ENCODE data around the gene RFLNA. TPM values are rescaled to one million over a fixed set of nuclear protein-coding genes. Genes with fewer than 3 reads are reported as not detected.
"Not testable (repeated sequence)": the region's sequence is repeated elsewhere in the genome, so short reads cannot be mapped to it uniquely, and the experiment has no call there.

RFLNA gene
- total RNA-seq, 2 experiments from 2014 or later, result not detected

DNA sequence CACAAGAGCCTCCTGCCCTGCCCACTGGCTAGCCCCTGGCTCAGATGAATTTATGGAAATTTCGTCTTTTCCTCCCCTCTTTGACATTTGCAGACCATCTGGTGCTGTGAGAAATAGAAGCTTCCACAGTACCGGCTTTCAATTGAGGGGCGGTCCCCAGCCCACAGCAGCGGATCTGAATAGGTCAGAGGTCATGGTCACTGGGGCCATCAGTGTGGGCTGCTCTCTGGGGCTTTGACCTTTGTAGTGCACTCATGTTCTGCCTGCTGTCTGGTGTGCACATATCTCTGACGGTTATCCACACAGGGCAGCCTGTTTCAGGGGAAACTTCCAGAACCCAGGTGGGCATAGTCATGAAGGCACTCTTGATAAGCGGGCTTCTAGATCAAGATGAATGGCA, 2.5 kb upstream of the RFLNA start:
- CTCF ChIA-PET, result no interaction called here

DNA sequence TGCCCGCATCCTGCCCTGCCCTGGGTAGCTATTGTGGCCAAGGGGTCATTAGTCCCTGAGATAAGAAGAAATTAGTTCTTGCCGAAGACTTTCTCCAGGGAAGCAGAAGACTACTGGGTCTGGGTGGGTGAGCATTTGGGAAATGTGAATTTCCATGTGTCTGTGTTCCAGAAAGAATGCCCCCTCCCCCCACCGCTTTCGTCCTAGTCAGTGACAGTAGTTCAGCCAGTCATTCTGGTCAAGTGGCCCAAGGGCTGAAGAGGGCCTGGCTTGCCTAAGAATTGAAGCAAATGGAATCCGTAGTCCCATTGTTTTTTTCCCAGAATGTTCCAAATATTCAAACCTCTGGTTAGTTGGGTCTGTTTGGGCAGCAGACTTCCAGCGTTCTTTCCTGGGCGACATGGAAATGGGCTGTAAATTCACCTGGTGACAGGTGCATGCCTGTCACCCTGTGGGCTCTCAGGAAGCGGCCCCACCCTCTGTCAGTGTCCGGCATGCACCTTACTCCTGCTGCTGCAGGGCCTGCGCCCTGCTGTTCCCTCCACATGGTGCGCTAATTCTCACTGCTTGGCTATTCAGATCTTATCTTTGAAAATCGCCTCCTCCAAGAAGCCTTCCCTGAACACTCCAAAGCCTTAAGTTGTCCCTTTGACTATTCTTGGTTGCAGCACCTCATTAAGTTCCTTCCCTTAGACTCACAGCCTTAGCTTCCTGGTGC, 1.4 kb upstream of the RFLNA start:
- DNase-seq, result no peak
- H3K9me3 Mint-ChIP-seq (ENCODE audit: low read depth), result no peaks in the 10 kb centered on the region
- H3K27me3 Mint-ChIP-seq, result peaks cover 48% of the 10 kb centered on the region
- no peak overlapping the region for H3K27ac Mint-ChIP-seq
- peaks cover 1% of the 10 kb centered on the region for H3K4me1 Mint-ChIP-seq
- no peaks in the 10 kb centered on the region for H3K36me3 Mint-ChIP-seq
- ATAC-seq, result no peak
- H3K4me3 Mint-ChIP-seq, result no peak overlapping the region
- CTCF ChIA-PET, result no interaction called here

More for the DNA sequence above, 2.5 kb upstream of the RFLNA start:
- DNase-seq (no peak), ATAC-seq (no peak)
- H3K27me3 Mint-ChIP-seq, result peaks cover 46% of the 10 kb centered on the region
- H3K4me3 Mint-ChIP-seq, result no peak overlapping the region
- peaks cover 1% of the 10 kb centered on the region for H3K4me1 Mint-ChIP-seq
- H3K9me3 Mint-ChIP-seq (ENCODE audit: low read depth), result no peaks in the 10 kb centered on the region
- no peaks in the 10 kb centered on the region for H3K36me3 Mint-ChIP-seq
- no peak overlapping the region for H3K27ac Mint-ChIP-seq

DNA sequence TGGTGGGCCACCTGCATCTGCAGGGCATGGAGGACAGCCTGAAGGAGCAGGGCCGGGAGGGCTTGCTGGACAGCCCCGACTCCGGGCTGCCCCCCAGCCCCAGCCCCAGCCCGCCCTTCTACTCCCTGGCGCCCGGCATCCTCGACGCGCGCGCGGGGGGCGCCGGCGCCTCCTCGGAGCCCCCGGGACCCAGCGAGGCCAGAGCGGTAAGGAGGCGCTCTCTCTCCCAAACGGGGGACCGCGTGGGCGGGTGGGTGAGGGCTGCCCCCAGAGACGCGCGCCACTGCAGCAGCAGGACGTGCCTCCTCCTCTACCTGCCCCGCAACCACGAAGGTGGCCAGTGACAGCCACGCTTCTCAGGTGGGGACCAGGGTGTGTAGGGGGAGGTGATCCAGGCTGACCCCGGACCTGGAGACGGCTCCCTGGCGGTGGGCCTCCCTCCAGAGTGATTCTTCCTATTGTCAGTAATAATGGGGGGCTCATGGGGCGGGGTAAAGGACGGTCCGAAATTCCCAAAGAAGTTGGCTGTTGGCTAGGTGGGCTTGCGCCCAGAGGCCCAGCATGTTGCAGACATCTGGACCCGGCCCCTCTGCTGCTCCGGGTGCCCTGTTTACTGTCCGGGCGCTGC, 652 bp downstream of the RFLNA start:
- Mint-ChIP-seq H3K4me3 (no peak overlapping the region), H3K27ac (no peak overlapping the region), H3K9me3 (ENCODE audit: low read depth) (no peaks in the 10 kb centered on the region), H3K36me3 (no peaks in the 10 kb centered on the region), H3K4me1 (peaks cover 1% of the 10 kb centered on the region), H3K27me3 (peaks cover 49% of the 10 kb centered on the region)
- ATAC-seq, result no peak
- no peak for DNase-seq
- CTCF ChIA-PET, result no interaction called here

DNA sequence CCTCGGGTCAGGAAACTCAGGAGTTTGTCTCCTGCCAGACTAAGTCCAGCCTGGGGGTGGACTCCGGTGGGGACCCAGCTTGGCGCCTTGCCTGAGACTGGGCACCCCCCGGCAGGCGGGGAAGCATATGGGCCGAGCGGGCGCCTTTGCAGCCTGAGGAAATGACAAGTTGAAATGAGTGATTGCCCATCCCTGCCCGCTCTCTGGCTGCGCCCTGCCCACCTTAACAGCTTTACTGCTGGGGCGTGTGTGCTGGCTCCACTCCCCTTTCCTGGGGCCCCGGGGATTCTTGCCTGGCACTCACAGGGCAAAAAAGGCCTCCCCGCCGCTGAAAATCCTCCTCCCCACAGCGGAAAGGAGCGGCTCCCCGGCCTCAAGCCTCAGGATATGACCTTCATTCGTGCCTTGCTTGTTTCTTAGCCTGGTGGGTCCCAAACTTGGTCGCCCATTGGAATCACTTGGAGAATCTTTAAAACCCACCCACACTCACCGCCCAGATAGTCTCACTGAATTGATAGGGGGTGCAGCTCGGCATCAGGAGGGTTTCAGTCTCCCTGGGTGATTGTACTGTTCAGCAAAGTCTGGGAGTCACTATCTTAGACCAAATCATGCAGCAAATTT, 1.5 kb downstream of the RFLNA start:
- Mint-ChIP-seq H3K36me3 (no peaks in the 10 kb centered on the region), H3K27me3 (peaks cover 49% of the 10 kb centered on the region), H3K27ac (no peak overlapping the region), H3K4me3 (no peak overlapping the region), H3K4me1 (peaks cover 1% of the 10 kb centered on the region), H3K9me3 (ENCODE audit: low read depth) (no peaks in the 10 kb centered on the region)
- ATAC-seq (no peak), DNase-seq (no peak)
- CTCF ChIA-PET, result no interaction called here

DNA sequence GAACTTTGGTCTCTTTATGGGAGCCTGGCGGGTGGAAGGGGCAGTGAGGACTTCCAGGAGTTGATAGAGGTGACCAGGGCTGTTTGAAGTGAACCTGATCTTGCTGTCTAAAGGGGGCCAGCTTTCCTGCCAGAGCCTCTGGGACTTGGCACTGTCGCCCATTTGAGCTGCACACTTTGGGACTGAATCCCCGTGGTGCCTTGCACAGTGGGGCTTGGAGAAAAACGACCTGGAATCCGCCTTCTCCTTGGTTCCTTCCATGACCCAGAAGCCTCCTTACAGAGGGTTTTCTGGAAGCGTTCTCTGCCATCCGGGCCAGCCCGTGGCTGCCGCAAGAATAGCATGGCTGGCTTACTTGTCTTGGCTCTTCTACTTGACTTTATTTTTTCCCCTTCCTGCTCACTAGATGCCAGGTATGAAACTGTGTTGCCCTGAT, 2.0 kb downstream of the RFLNA start:
- Mint-ChIP-seq H3K4me3 (no peak overlapping the region), H3K27me3 (peaks cover 49% of the 10 kb centered on the region), H3K9me3 (ENCODE audit: low read depth) (no peaks in the 10 kb centered on the region), H3K27ac (no peak overlapping the region), H3K36me3 (no peaks in the 10 kb centered on the region), H3K4me1 (peaks cover 1% of the 10 kb centered on the region)
- DNase-seq, result no peak
- CTCF ChIA-PET, result no interaction called here
- ATAC-seq, result no peak

DNA sequence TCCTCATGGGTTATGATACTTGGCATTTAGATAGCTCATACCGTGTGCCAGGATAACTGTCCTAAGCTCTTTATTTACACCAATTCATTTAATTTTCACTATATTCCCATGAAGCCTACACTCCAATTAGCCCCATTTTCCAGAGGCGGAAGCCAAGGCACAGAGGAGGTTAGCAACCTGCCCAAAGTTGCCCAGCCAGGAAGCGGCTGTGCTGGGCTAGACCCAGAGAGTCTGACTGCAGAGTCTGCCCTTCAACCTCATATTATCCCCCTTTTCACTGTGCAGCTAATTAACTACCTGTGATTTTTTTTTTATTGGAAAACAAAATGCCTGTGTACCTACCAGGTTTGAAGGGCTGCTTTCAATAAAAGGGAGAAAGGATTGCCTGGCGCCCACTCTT, 2.5 kb downstream of the RFLNA start:
- no peak for ATAC-seq

DNA sequence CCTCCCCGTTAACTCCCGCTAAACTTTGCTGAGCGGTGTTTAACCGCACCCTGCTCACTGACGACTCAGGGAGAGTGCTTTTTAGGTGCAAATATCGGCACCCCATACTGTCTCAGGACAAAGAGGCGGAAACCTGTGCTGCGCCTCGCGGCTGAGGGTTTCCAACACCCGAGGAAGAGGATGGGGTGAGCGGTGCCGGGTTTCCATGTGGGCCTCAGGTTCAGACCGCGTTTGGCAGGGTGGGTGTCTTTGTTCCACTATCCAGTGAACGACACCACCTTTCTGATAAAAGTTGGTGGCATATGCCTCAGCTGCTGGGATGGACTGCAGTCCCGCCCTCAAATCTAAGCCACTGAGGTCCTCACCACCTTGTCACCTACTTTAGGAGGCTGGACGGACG, 3.0 kb downstream of the RFLNA start:
- no peak overlapping the region for H3K4me3 Mint-ChIP-seq
- H3K27ac Mint-ChIP-seq, result no peak overlapping the region
- H3K27me3 Mint-ChIP-seq, result peaks cover 46% of the 10 kb centered on the region
- no peaks in the 10 kb centered on the region for H3K9me3 Mint-ChIP-seq (ENCODE audit: low read depth)
- H3K36me3 Mint-ChIP-seq, result no peaks in the 10 kb centered on the region
- H3K4me1 Mint-ChIP-seq, result peaks cover 1% of the 10 kb centered on the region
- CTCF ChIA-PET, result interaction anchor here (0.7 kb wide), 1 partner anchor 405 kb away, joined by 3 read pairs; no protein-coding TSS in a partner anchor
- no peak for DNase-seq
- no peak for ATAC-seq

More for the DNA sequence above, 2.5 kb downstream of the RFLNA start:
- peaks cover 46% of the 10 kb centered on the region for H3K27me3 Mint-ChIP-seq
- DNase-seq, result no peak
- H3K4me3 Mint-ChIP-seq, result no peak overlapping the region
- no peaks in the 10 kb centered on the region for H3K9me3 Mint-ChIP-seq (ENCODE audit: low read depth)
- CTCF ChIA-PET, result no interaction called here
- no peaks in the 10 kb centered on the region for H3K36me3 Mint-ChIP-seq
- peaks cover 1% of the 10 kb centered on the region for H3K4me1 Mint-ChIP-seq
- no peak overlapping the region for H3K27ac Mint-ChIP-seq

DNA sequence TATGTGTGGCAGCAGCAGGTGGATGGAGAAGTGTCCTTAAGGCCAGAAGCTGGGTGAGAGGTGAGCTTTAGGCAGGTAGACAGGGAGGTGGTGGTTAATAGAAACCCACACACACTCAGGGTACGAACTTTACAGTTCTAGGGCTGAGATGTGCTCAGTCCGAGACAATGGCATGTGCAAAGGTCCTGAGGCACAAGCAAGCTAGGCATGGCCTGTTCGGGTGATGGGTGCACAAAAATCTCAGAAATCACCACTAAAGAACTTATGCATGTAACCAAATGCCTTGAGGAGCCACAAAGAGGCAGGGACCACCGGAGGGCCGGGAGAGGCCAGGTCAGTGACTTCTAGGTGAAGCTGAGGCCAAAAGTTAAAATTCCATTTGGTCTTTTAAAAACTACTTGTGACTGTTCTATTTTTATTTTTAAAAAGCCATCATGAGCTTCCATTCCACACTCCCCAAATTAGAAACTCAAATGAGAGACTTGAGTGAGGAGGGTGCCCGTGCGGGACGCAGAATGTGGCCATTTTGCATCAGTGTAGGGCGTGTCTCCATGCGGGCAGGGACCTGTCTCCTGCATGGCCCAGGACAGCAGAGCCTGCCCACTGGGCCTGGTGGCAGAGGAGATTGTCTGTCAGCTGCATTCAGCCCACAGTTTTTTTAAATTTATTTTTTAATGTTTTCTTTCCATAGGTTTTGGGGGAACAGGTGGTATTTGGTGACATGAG, 4.0 kb downstream of the RFLNA start:
- CTCF ChIA-PET, result interaction anchor here (0.7 kb wide), 1 partner anchor 406 kb away, joined by 3 read pairs; no protein-coding TSS in a partner anchor
- Mint-ChIP-seq H3K4me1 (peaks cover 1% of the 10 kb centered on the region), H3K4me3 (no peak overlapping the region), H3K9me3 (ENCODE audit: low read depth) (no peaks in the 10 kb centered on the region), H3K36me3 (no peaks in the 10 kb centered on the region), H3K27me3 (peaks cover 37% of the 10 kb centered on the region), H3K27ac (no peak overlapping the region)
- no peak for ATAC-seq
- DNase-seq, result no peak

DNA sequence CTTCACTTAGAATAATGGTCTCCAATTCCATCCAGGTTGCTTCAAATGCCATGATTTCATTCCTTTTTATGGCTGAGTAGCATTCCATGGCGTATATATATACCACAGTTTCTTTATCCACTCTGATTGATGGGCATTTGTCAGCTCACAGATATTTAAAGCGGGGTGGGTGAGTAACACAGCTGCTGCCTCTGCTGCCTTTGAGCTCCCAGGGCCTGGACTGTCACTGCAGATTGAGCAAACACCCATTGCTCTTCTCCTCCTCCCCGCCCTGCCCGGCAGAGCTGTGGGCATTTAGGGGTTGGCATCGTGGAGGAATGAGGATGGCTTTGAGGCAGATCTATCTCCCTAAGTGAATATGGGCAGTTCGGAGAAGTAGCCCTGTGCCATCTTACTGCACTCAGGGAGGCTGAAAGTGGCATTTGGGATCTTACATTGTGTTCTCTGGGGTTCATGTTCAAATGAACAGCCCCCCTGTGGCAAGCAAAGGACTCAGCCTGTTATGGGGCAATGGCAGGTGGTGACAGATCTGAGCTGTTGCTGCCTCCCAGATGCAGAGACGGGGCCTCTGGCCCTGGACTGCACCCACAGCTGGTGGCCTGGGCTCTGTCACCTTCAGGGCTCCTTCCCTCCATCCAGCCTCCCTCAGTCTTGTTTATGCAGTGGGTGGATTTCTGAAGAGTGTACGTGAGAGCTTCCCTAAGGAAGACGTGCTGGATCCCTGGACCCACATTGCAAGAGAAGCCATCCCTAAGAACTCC, 4.9 kb downstream of the RFLNA start:
- Mint-ChIP-seq H3K9me3 (ENCODE audit: low read depth) (no peaks in the 10 kb centered on the region), H3K27me3 (peaks cover 28% of the 10 kb centered on the region), H3K27ac (no peak overlapping the region), H3K4me1 (peaks cover 1% of the 10 kb centered on the region), H3K36me3 (no peaks in the 10 kb centered on the region), H3K4me3 (no peak overlapping the region)
- CTCF ChIA-PET, result interaction anchor here (0.9 kb wide), 1 partner anchor 267 kb away, joined by 3 read pairs; no protein-coding TSS in a partner anchor
- ATAC-seq (no peak), DNase-seq (no peak)

DNA sequence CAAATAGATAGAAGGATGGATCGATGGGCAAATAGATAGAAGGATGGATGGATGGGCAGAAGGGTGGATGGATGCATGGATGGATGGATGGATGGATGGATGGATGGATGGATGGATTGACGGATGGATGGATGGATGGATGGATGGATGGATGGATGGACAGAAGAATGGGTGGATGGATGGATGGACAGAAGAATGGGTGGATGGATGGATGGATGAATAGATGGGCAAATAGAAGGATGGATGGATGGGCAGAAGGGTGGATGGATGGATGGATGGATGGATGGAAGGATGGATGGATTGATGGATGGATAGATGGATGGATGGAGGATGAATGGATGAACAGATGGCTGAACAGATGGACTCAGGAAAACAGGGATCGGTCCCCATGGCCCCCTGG, 5.8 kb downstream of the RFLNA start:
- H3K36me3 Mint-ChIP-seq; H3K9me3 Mint-ChIP-seq (ENCODE audit: low read depth); H3K4me3 Mint-ChIP-seq; ATAC-seq; H3K27ac Mint-ChIP-seq; DNase-seq; H3K4me1 Mint-ChIP-seq: not testable (repeated sequence)
- CTCF ChIA-PET, result interaction anchor here (0.9 kb wide), 1 partner anchor 268 kb away, joined by 3 read pairs; no protein-coding TSS in a partner anchor
- peaks cover 26% of the 10 kb centered on the region for H3K27me3 Mint-ChIP-seq

DNA sequence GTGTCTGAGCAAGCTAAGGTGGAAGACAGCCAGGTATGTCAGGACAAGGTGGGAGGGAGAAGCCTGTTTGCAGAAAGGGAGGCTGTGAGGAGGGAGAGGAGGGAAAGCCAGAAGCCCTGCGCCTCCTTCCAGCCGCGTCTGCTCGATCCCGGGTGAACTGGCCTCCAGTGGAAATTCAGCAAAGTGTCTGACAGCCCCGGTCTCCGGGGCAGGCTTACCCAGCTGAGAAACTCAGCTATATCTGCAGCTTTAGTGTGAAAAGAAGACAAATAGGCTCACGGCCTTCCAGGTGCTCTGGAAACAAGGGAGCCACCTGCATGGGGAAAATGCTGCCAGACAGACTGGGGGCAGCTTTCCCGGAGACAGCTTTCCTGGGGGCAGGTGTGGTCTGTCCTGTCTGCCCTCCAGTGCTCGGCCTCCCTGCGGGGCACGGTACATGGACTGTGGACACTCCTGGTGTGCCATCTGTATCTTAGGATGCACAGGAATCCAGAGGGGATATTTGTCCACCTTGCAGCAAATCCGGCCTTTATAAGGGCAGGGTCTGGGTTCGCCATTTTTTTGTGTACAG, 6.3 kb downstream of the RFLNA start:
- peaks cover 21% of the 10 kb centered on the region for H3K27me3 Mint-ChIP-seq
- no peaks in the 10 kb centered on the region for H3K9me3 Mint-ChIP-seq (ENCODE audit: low read depth)
- DNase-seq (no peak), ATAC-seq (no peak)
- H3K4me3 Mint-ChIP-seq, result no peak overlapping the region
- H3K36me3 Mint-ChIP-seq, result no peaks in the 10 kb centered on the region
- CTCF ChIA-PET, result no interaction called here
- H3K4me1 Mint-ChIP-seq, result no peaks in the 10 kb centered on the region
- H3K27ac Mint-ChIP-seq, result no peak overlapping the region

DNA sequence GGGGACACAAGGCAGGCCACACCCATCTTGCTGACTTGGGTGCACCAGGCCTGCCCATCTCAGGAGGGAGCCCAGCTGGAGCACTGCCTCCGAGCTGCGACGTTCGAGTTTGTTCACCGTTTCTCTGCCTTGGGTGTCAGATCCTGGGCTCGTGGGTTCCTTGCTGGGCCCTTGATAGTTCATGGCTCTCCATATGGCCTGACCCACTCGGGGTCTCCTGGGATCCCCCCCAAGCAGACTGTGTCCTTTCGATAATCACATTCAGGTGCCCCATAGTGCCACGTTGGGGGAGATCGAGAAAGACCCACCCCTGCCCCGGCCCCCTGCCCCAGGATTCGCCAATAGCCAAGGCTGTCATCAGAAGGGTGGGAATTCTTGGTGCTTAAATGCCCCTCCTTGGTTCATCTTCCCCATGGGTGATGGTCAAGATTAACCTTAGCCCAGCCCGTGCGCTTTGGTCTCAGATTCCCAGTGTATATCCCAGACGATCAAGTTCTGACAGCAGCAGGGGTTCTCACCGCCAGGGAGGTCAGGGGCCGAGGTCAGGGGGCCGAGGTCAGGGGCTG, 7.4 kb downstream of the RFLNA start:
- no peak for ATAC-seq
- Mint-ChIP-seq H3K27me3 (peaks cover 9% of the 10 kb centered on the region), H3K9me3 (ENCODE audit: low read depth) (no peaks in the 10 kb centered on the region), H3K27ac (no peak overlapping the region), H3K36me3 (no peaks in the 10 kb centered on the region), H3K4me3 (no peak overlapping the region), H3K4me1 (no peaks in the 10 kb centered on the region)
- no peak for DNase-seq
- CTCF ChIA-PET, result no interaction called here
